ENCODE measurements around the gene KCNH5.
"Not testable (repeated sequence)": the region's sequence is repeated elsewhere in the genome, so short reads cannot be mapped to it uniquely, and the experiment has no call there.

Gene KCNH5

GRCh38 chr14:62885451-62885850 lies 159.8 kb downstream of the KCNH5 start:
- H3K36me3 ChIP-seq: no peaks in the 10 kb centered on the region
- DNase-seq: no peak
- H3K27me3 ChIP-seq: no peaks in the 10 kb centered on the region
- TF ChIP-seq, protein P1, sequence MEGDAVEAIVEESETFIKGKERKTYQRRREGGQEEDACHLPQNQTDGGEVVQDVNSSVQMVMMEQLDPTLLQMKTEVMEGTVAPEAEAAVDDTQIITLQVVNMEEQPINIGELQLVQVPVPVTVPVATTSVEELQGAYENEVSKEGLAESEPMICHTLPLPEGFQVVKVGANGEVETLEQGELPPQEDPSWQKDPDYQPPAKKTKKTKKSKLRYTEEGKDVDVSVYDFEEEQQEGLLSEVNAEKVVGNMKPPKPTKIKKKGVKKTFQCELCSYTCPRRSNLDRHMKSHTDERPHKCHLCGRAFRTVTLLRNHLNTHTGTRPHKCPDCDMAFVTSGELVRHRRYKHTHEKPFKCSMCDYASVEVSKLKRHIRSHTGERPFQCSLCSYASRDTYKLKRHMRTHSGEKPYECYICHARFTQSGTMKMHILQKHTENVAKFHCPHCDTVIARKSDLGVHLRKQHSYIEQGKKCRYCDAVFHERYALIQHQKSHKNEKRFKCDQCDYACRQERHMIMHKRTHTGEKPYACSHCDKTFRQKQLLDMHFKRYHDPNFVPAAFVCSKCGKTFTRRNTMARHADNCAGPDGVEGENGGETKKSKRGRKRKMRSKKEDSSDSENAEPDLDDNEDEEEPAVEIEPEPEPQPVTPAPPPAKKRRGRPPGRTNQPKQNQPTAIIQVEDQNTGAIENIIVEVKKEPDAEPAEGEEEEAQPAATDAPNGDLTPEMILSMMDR (IDR thresholded peaks at IDR 0.05; ENCODE audit: low read depth, low read length): no peak
- H3K4me1 ChIP-seq: peaks cover 25% of the 10 kb centered on the region
- no peaks in the 10 kb centered on the region for H3K9me3 ChIP-seq
- H3K4me3 ChIP-seq (ENCODE audit: low read depth, low read length): no peak overlapping the region

- H3K36me3 ChIP-seq: no peaks in the 10 kb centered on the region
- no peak overlapping the region for H3K4me3 ChIP-seq (ENCODE audit: low read depth, low read length)
- H3K4me1 ChIP-seq: peaks cover 15% of the 10 kb centered on the region; the same call in 1 of the 2 replicates
- no peaks in the 10 kb centered on the region for H3K27me3 ChIP-seq
- DNase-seq: no peak
- H3K9me3 ChIP-seq: no peaks in the 10 kb centered on the region
- TF ChIP-seq, protein P1 (IDR thresholded peaks at IDR 0.05; ENCODE audit: low read depth, low read length): no peak
Observed at GRCh38 chr14:62882967-62883366, 162.3 kb downstream of the KCNH5 start.

DNA sequence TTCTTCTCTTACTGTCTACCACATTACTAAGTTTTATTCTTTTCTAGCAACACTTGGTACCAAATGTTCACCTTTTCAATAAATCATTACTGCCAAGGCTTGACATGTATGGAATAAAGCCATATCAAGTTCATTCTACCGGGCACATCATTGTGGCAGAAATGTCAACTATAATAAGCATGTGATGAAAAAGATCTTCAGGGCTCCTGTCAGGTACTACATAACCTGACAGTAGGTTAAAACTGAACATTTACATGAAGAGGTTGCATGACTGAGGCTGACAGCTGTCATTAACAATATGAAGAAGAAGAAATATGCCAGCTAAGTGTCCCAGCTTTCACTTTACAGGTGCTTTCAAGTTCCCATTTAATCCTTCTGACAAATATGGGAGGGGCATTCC lies 178.9 kb downstream of the KCNH5 start:
- Histone ChIP-seq H3K9me3 (no peaks in the 10 kb centered on the region), H3K27me3 (no peaks in the 10 kb centered on the region), H3K36me3 (no peaks in the 10 kb centered on the region; the same call in 1 of the 2 replicates), H3K4me3 (ENCODE audit: low read depth, low read length) (no peak overlapping the region), H3K4me1 (no peaks in the 10 kb centered on the region)
- TF ChIP-seq, protein P1 (IDR thresholded peaks at IDR 0.05; ENCODE audit: low read depth, low read length): no peak
- DNase-seq: no peak

DNA sequence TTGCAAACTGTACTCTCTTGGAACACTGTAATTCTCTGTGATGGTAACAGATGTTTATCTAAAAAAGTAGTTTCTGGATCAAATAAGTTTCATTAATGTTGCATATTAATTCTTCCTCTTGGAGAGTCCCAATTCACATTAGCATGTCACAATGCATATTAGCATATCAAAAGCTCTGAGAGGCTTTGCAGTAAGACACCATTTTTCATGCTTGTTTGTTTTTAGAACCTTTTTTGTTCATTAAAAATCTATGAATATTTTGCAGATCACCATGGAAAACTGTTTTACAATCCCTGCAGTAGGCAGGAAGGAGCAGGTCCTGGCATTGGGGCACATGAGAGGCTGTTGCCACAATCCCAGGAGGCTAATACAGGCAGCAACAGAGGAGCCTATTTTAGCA lies 180.7 kb downstream of the KCNH5 start:
- H3K27me3 ChIP-seq: no peaks in the 10 kb centered on the region

DNA sequence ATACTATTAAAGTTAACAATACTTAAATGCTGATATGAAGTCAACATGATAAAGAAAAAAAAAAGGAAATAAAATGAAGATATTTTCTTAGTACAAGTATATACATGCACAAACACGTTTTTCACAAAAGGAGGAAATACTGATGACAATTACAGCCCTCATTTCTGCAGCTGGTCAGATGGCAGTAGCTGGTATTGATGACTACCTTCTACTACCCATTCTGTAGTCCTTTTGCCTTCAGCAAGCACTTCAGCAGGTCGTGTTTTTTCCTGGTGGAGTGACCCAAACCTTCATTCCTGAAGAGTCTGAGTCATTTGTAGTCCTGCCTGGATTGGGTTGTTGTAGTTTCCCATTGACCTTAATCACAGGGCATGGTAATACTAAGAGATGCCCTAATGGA lies 187.2 kb downstream of the KCNH5 start:
- not testable (repeated sequence) for H3K27me3 ChIP-seq; DNase-seq; H3K4me1 ChIP-seq; H3K4me3 ChIP-seq (ENCODE audit: low read depth, low read length); H3K36me3 ChIP-seq; H3K9me3 ChIP-seq

More for the DNA sequence above, 180.7 kb downstream of the KCNH5 start:
- H3K36me3 ChIP-seq: no peaks in the 10 kb centered on the region
- no peak overlapping the region for H3K4me3 ChIP-seq (ENCODE audit: low read depth, low read length)
- no peaks in the 10 kb centered on the region for H3K9me3 ChIP-seq
- DNase-seq: no peak
- no peaks in the 10 kb centered on the region for H3K4me1 ChIP-seq
- TF ChIP-seq, protein P1 (IDR thresholded peaks at IDR 0.05; ENCODE audit: low read depth, low read length): no peak

- H3K36me3 ChIP-seq: no peaks in the 10 kb centered on the region
- H3K4me1 ChIP-seq: no peaks in the 10 kb centered on the region
- no peak overlapping the region for H3K4me3 ChIP-seq (ENCODE audit: low read depth, low read length)
- no peak for DNase-seq
- H3K27me3 ChIP-seq: no peaks in the 10 kb centered on the region
- TF ChIP-seq, protein P1 (IDR thresholded peaks at IDR 0.05; ENCODE audit: low read depth, low read length): no peak
- H3K9me3 ChIP-seq: no peaks in the 10 kb centered on the region
Observed at GRCh38 chr14:62854951-62855350, 190.3 kb downstream of the KCNH5 start.

DNA sequence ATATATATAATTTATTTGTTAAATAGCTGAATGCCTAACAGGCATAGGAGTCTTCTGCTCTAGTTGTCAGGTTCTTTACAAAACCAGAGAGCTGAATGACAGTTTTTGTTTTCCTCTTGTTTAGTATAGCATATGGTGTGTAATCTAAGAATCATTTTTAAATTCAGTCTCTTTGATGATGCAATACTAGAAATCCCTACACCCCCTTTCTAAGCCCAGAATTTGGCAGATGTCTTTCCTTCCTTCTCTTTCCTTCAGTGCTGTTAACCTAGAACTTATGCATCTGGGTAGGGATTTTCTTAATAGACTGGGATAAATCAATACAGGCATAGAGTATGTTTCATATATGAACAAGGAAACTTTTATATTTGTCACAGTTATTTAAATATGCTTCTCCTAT lies 198.1 kb downstream of the KCNH5 start:
- Histone ChIP-seq H3K36me3 (no peaks in the 10 kb centered on the region), H3K4me3 (ENCODE audit: low read depth, low read length) (no peak overlapping the region), H3K9me3 (no peaks in the 10 kb centered on the region; the same call in 1 of the 2 replicates), H3K4me1 (no peaks in the 10 kb centered on the region), H3K27me3 (no peaks in the 10 kb centered on the region)
- DNase-seq: no peak
- TF ChIP-seq, protein P1 (IDR thresholded peaks at IDR 0.05; ENCODE audit: low read depth, low read length): no peak

Data from BE2C (cell line).